ENCODE results near the gene GLDC.

DNA sequence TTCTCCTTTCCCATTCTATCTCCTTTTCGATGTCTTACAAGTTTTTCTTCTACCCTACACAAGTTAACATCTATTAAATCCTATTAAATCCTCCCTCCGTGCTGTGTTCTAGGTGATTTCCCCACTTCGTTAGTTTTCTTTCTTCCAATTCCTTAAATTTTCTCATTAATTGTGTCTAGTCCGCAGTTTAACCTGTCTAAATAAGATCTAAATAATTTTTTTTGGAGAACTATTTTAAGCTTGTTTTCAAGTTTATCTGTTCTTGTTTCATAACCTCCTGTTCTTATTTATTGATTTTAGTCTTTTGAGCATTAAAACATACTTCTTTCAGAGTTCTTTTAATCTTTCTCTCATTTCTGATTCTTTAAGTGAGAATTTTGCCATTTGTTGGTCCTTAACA is 123.3 kb downstream of the GLDC start:
- TF ChIP-seq, protein P1, sequence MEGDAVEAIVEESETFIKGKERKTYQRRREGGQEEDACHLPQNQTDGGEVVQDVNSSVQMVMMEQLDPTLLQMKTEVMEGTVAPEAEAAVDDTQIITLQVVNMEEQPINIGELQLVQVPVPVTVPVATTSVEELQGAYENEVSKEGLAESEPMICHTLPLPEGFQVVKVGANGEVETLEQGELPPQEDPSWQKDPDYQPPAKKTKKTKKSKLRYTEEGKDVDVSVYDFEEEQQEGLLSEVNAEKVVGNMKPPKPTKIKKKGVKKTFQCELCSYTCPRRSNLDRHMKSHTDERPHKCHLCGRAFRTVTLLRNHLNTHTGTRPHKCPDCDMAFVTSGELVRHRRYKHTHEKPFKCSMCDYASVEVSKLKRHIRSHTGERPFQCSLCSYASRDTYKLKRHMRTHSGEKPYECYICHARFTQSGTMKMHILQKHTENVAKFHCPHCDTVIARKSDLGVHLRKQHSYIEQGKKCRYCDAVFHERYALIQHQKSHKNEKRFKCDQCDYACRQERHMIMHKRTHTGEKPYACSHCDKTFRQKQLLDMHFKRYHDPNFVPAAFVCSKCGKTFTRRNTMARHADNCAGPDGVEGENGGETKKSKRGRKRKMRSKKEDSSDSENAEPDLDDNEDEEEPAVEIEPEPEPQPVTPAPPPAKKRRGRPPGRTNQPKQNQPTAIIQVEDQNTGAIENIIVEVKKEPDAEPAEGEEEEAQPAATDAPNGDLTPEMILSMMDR (IDR thresholded peaks at IDR 0.05) = no peak
- TF ChIP-seq EZH2 (IDR thresholded peaks at IDR 0.05; ENCODE audit: borderline replicate concordance, insufficient read depth, low read depth, low read length, poor library complexity, severe bottlenecking) = no peak

Measured in B cell (primary cell).